CMK (cell line): Measurements from ENCODE around the gene FRRS1L.

Experiments
- DNase-seq: peaks from one replicate; pipeline ENCODE4 v3.0.0-alpha.2; 2010; ENCODE audit warnings: low read depth

Gene FRRS1L

GRCh38 chr9:109166771-109167601 lies at the start of gene FRRS1L:
Gene FRRS1L, minus strand, starts transcription at chr9:109167249. Its CDS starts 111 bp downstream, at chr9:109167138.
- no peak for DNase-seq

DNA sequence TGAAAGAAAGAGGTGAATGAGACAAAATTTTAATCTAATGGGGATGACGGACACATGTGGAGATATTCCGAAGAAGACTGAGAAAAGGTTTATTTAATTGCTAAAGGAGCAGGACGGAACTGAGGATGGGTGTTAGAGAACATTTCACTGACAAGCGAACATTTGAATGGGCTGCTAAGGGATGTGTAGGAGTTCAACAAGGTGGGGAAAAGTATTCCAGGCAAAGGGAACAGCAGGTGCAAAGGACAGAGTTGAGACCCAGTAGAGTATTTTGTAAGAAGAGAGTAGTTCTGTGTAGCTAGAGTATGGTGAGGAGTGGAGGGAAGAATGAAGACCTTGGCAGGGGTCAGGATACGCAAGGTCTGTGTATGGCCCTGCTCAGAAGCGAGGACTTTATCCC lies 47.4 kb upstream of the FRRS1L start:
- DNase-seq: no peak

DNA sequence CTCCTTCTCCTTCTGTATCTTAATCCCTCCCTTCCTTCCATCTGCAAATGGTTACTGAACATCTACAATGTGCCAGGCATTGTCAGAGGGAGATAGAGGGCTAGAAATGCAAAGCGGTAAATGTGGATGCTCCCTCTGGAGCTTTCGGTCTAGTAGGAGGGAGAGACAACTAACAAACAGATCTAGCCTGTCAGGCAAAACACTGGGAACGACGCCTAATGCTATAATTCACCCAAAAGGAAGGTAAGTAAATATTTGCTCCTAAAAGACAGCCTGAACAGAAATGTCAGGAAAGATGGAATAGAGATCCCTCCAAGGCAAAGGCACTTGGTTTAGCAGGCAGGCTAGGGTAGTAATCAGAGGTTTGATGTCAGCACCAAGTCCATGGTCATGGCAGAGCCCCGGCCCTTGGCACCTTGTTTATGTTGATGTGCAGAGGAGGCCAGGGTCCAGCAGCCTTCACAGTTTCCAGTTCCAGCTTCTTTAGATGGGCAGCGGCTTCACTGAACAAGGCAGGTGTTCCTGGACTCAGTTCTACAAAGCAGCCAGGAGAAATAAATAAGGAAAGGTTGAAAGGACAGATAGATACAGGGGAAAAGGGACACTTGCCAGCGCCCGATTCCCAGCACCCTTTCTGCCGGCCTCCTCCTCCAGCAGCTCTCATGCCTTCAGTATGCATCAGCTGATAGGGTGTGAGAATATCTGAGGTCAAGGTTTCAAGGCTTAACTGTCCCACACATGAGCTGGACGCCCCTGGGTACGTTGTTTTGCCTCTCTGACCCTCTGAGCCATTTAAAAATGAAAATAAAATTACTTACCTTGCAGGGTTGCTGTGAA lies 46.5 kb upstream of the FRRS1L start:
- no peak for DNase-seq

DNA sequence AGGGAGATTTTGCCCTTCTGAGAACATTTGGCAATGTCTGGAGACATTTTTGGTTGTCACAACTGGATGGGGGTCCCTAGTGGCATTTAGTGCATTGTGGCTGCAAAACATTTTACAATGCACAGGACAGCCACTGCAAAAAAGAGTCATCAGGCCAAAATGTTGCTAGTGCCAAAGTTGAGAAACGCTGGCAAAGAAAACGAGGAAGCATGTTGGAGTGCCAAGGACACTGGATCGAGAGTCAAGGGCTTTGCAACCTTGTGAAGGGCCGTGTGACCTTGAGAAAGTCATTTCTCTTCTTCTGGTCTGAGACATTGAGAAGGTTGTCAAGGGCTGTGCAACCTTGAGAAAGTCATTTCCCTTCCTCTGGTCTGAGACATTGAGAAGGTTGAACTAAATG lies 45.7 kb upstream of the FRRS1L start:
- DNase-seq: no peak

- no peak for DNase-seq
Observed at GRCh38 chr9:109206670-109207069, 39.6 kb upstream of the FRRS1L start.

DNA sequence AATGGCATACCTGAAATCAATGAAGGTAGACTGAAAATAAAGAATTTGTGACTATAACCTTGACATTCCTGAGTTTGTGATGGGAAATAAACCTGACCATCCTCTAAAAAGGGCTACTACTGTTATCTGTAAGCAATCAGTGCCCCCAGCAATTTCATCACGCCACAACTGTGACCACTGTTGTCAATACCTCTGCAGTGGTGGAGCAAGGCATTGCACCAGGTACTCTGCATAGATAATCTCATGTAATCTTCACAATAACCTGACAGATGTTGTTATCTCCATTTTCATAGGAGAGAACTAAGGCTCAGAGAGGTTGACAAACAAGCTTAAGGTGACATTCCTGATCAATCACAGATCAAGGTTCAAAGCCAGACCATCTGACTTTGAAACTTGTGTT lies 38.5 kb upstream of the FRRS1L start:
- DNase-seq: no peak

- DNase-seq: no peak
Observed at GRCh38 chr9:109203761-109204360, 36.8 kb upstream of the FRRS1L start.

- no peak for DNase-seq
Observed at GRCh38 chr9:109199676-109200075, 32.6 kb upstream of the FRRS1L start.

DNA sequence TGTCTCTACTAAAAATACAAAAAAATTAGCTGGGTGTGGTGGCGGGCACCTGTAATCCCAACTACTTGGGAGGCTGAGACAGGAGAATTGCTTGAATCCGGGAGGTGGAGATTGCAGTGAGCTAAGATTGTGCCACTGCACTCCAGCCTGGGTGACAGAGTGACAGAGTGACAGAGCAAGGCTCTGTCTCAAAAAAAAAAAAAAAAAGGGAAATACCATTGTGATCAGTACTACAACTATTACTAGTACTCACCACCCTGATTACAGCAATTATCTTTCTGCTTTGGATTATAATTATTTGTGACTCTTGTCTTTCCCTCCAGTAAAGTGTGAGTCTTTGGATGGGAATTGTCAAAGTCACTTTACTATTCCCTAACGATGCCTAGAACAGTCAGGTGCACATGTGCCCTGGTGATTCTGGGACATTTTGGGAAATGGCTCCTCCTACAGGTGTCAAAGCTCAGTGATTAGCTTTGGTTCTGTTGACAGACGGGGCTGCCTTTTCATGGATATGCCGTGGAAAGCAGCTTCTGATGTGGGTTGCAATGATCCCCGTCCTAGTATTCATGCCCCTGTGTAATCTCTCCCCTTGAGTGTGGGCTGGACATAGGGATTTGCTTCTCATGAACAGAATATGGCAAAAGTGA lies 31.8 kb upstream of the FRRS1L start:
- DNase-seq: no peak

- no peak for DNase-seq
Observed at GRCh38 chr9:109193974-109194556, 27.0 kb upstream of the FRRS1L start.

- no peak for DNase-seq
Observed at GRCh38 chr9:109192732-109193361, 25.8 kb upstream of the FRRS1L start.

- no peak for DNase-seq
Observed at GRCh38 chr9:109191746-109192145, 24.7 kb upstream of the FRRS1L start.

DNA sequence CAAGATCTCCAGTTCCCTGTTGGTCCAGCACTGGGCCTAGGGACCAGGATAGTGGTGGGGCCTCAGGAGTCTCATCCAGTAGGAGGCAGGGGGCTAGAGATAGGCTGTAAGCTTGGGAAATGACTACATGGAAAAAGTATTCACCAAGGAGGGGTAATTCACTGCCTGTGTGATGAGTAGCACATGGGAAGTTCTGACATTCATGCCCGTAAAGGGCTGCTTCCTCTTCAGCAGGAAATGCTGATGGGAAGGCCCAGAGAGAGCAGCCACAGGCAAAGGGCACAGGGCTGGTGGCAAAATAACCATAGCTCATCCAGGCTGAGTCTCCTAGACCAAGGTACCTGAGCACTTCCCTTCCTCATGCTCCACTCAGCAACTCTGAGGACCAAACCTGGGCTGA lies 23.1 kb upstream of the FRRS1L start:
- no peak for DNase-seq

- no peak for DNase-seq
Observed at GRCh38 chr9:109186857-109187520, 19.9 kb upstream of the FRRS1L start.

- no peak for DNase-seq
Observed at GRCh38 chr9:109182940-109183798, 16.1 kb upstream of the FRRS1L start.

GRCh38 chr9:109182550-109182939 lies 15.5 kb upstream of the FRRS1L start:
- no peak for DNase-seq

DNA sequence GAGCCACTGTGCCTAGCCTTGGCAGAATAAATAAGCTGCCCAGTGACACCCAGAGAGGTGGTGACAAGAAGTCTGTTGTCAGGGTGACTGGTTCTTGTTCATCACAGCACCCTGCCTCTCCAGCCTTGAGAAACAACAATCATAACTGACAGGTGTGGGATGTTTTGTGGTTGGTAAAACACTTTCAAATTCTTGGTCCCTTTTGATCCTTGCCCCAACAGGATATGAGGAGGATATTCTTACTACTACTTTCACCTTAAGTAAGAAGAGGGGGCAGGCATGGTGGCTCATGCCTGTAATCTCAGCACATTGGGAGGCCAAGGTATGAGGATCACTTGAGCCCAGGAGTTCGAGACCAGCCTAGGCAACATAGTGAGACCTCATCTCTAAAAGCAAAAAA lies 14.2 kb upstream of the FRRS1L start:
- DNase-seq: no peak

DNA sequence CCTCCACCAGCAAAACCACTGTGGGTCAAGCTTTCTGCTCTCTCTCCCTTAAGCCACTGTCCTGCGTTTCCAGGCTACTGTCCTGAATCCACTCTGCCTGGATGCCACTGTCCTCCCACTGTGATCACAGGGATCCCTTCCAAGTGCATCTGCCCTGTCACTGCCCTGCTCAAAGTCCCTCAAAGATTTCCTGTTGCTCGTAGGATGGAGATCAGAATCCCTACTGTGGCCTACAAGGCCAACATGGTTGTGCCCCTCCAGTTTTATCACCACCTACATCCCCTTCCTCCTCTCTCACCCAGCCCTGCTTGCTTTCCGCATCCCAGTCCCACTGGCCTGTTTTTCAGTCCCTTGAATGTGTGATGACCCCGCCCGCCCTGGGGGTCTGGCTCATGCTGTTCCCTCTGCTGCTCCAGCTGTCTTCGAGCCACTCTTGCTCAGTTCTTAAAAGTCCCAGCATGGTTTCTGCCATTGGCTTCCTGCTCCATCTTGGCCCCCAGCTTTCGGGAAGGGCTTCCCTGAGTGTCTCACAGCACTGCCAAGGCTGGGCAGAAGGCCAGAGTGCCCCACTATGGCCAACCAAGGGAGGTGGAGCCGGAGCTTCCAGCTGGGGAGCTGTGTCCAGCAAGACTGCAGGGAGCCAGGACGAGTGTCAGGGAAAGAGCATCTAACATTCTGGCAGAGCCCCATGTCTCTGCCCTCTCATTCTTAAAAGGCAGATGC lies 12.9 kb upstream of the FRRS1L start:
- no peak for DNase-seq

GRCh38 chr9:109176963-109177362 lies 9.9 kb upstream of the FRRS1L start:
- DNase-seq: no peak
